ENCODE results near the gene BMPR1B.

Gene BMPR1B

DNA sequence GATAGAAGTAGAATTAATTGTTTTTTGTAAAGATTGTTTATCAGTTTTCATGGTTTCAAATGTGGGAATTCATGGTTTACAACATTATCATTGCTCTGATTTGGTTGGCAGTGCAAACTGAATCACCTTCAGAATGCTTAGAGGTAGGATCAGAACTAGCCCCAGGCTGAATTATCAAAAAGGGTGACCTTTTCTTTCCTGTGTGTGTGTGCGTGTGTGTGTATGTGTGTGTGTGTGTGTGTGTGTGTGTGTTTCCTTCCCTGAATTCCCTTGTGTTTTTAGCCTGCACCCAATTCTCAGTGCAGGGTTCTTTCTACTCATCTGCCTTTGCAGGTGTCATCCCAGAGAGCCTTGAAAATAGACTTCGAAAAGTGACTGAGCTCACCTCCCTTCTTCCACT, 125.0 kb downstream of the BMPR1B start:
- H4K20me1 ChIP-seq, result no peaks in the 10 kb centered on the region

DNA sequence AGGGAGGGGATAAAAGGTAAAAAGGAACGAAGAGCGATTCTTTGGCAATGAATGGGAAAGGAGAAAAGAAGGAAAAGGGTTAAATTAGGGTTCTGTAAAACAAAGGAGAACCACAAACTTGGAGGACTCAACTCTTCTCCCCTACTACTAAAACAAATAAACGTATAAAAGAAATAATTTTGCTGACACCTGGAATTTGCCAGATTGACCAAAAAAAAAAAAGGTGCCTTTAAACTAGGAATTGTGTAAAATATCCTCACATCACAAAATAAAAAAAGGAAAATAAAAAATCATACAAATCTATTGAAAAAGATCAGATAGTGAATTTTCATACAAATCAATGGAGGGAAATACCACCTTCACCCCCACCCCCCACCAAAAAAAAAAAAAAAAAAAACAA, 129.3 kb downstream of the BMPR1B start:
- no peak overlapping the region for H3K4me3 ChIP-seq
- no peaks in the 10 kb centered on the region for H4K20me1 ChIP-seq
- TF ChIP-seq Cebpa-rat (IDR thresholded peaks at IDR 0.05), result no peak
- H3K4me1 ChIP-seq, result no peaks in the 10 kb centered on the region
- H3K9me3 ChIP-seq (replicated peaks in 1 of 11), result no peaks in the 10 kb centered on the region
- H3K36me3 ChIP-seq, result no peaks in the 10 kb centered on the region
- H3K27me3 ChIP-seq, result no peaks in the 10 kb centered on the region
- no peak overlapping the region for H3K27ac ChIP-seq
- H3K9ac ChIP-seq, result no peak overlapping the region
- no peak overlapping the region for H3K4me2 ChIP-seq

More for the DNA sequence above, 125.0 kb downstream of the BMPR1B start:
- Histone ChIP-seq H3K36me3 (no peaks in the 10 kb centered on the region), H3K27me3 (no peaks in the 10 kb centered on the region), H3K9ac (no peak overlapping the region), H3K4me3 (no peak overlapping the region), H3K4me2 (no peak overlapping the region), H3K27ac (no peak overlapping the region), H3K9me3 (replicated peaks in 1 of 11) (no peaks in the 10 kb centered on the region), H3K4me1 (no peaks in the 10 kb centered on the region)
- TF ChIP-seq Cebpa-rat (IDR thresholded peaks at IDR 0.05), result no peak

GRCh38 chr4:94889523-94889922, 131.8 kb downstream of the BMPR1B start:
- H3K4me3 ChIP-seq, result no peak overlapping the region
- no peak overlapping the region for H3K9ac ChIP-seq
- no peak for TF ChIP-seq Cebpa-rat (IDR thresholded peaks at IDR 0.05)
- H3K9me3 ChIP-seq (replicated peaks in 1 of 11), result no peaks in the 10 kb centered on the region
- no peaks in the 10 kb centered on the region for H4K20me1 ChIP-seq
- H3K4me1 ChIP-seq, result no peaks in the 10 kb centered on the region
- no peaks in the 10 kb centered on the region for H3K27me3 ChIP-seq
- no peaks in the 10 kb centered on the region for H3K36me3 ChIP-seq
- no peak overlapping the region for H3K27ac ChIP-seq
- H3K4me2 ChIP-seq, result no peak overlapping the region

DNA sequence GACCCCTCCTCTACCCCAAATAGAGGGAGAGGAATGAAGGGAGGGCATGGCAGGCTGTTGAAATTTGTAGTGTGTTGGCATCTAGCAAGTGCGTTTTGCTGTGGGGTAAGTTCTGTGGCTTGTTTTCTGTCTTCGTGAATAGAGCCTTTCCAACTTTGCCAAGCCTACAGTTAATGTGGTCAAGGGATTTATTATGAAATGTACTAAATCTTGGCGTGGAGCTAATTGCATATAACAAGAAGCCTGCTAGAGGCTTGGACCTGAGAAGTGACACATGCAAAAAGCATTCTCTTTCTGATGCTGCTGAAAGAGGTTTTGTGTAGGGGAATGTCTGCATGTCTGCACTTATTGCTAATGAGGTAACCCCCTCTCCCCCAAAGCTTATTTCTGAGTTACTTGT, 132.2 kb downstream of the BMPR1B start:
- H4K20me1 ChIP-seq, result no peaks in the 10 kb centered on the region
- no peak overlapping the region for H3K9ac ChIP-seq
- H3K4me3 ChIP-seq, result no peak overlapping the region
- no peaks in the 10 kb centered on the region for H3K27me3 ChIP-seq
- H3K27ac ChIP-seq, result no peak overlapping the region
- H3K4me2 ChIP-seq, result no peak overlapping the region
- no peaks in the 10 kb centered on the region for H3K4me1 ChIP-seq
- no peaks in the 10 kb centered on the region for H3K36me3 ChIP-seq
- no peak for TF ChIP-seq Cebpa-rat (IDR thresholded peaks at IDR 0.05)
- H3K9me3 ChIP-seq (replicated peaks in 1 of 11), result no peaks in the 10 kb centered on the region

DNA sequence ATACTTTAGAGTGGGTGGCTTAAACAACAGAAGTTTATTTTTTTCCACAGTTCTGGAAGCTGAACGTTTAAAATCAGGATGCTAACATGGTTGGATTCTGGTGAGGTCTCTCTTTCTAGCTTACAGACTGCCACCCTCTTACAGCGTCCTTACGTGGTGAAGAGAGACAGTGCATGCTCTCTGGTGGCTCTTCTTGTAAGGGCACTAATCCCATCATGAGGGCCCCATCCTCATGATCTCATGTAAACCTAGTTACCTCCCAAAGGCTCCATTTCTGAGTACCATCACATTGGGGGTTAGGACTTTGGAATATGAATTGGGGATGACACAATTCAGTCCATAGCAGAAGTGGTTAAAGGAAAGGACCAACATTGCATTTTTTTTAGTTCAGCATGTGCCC, 132.8 kb downstream of the BMPR1B start:
- TF ChIP-seq Cebpa-rat (IDR thresholded peaks at IDR 0.05), result no peak
- H3K4me2 ChIP-seq, result no peak overlapping the region
- H4K20me1 ChIP-seq, result no peaks in the 10 kb centered on the region
- H3K36me3 ChIP-seq, result no peaks in the 10 kb centered on the region
- no peak overlapping the region for H3K9ac ChIP-seq
- no peak overlapping the region for H3K4me3 ChIP-seq
- no peaks in the 10 kb centered on the region for H3K4me1 ChIP-seq
- H3K27ac ChIP-seq, result no peak overlapping the region
- no peaks in the 10 kb centered on the region for H3K27me3 ChIP-seq
- no peaks in the 10 kb centered on the region for H3K9me3 ChIP-seq (replicated peaks in 1 of 11)

DNA sequence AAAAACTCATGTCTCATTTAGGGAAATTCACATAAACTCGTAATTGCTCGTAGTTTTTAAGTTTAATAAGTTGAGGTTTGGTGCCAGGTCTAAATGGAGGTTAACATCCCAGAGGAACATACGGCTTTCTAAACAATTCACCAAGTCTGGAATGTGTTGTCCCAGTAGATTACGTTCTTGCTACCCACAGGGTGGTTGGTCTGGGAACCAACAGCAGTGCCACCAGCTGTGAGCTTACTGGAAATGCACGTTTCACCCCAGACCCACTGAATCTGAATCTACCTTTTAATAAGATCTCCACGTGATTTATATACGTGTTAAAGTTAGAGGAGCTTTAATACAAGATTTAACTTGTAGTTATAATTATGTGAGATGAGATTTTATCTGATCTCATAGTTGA, 134.3 kb downstream of the BMPR1B start:
- no peak overlapping the region for H3K4me2 ChIP-seq
- no peaks in the 10 kb centered on the region for H3K27me3 ChIP-seq
- no peak overlapping the region for H3K27ac ChIP-seq
- no peak overlapping the region for H3K4me3 ChIP-seq
- H3K9me3 ChIP-seq (replicated peaks in 1 of 11), result no peaks in the 10 kb centered on the region
- no peaks in the 10 kb centered on the region for H3K36me3 ChIP-seq
- H3K4me1 ChIP-seq, result no peaks in the 10 kb centered on the region
- no peak for TF ChIP-seq Cebpa-rat (IDR thresholded peaks at IDR 0.05)
- H4K20me1 ChIP-seq, result no peaks in the 10 kb centered on the region
- no peak overlapping the region for H3K9ac ChIP-seq

DNA sequence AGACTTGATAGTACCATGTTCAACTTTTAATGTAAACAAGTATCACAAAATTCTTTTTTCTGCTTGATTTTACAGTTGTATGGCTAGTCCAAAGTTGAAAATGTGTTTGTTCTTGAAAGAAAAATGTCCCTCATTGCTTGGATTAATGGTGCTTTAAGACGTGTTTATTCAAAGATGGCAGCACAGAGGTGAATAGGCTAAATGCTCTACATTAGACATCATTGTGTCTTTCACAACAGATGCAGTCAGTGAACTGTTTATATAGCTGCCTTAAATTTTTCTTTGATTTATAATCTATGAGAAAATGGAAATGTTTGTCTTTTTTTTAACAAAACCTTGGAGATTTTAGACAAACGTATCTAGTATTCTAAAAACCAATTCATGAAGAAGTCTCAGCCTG, 137.3 kb downstream of the BMPR1B start:
- TF ChIP-seq Cebpa-rat (IDR thresholded peaks at IDR 0.05), result no peak
- H4K20me1 ChIP-seq, result no peaks in the 10 kb centered on the region
- no peak overlapping the region for H3K4me3 ChIP-seq
- no peak overlapping the region for H3K4me2 ChIP-seq
- no peaks in the 10 kb centered on the region for H3K36me3 ChIP-seq
- H3K9me3 ChIP-seq (replicated peaks in 1 of 11), result no peaks in the 10 kb centered on the region
- H3K27me3 ChIP-seq, result no peaks in the 10 kb centered on the region
- no peak overlapping the region for H3K9ac ChIP-seq
- no peaks in the 10 kb centered on the region for H3K4me1 ChIP-seq
- no peak overlapping the region for H3K27ac ChIP-seq

DNA sequence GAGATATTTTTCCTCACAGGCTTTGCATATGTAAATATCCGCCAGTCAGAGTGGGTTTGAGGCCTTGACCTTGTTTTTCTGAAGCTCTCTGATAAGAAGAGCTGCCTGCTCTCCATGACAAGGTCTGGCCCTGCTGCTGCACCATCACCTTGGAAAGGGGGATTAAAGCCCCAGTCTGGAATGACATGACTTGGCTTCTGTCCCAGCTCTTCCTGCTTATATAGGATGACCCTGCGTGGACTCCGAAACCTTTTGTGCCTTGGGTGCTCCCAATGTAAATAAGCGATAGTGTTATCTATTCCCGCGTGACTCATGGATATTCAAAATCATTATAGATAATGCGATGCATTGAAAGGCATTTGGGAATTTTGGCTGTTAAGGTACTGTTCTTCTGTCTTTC, 139.3 kb downstream of the BMPR1B start:
- Histone ChIP-seq H4K20me1 (no peaks in the 10 kb centered on the region), H3K27me3 (no peaks in the 10 kb centered on the region), H3K36me3 (no peaks in the 10 kb centered on the region), H3K4me2 (no peak overlapping the region), H3K4me3 (no peak overlapping the region), H3K9ac (no peak overlapping the region), H3K27ac (no peak overlapping the region), H3K9me3 (replicated peaks in 1 of 11) (no peaks in the 10 kb centered on the region), H3K4me1 (no peaks in the 10 kb centered on the region)
- TF ChIP-seq Cebpa-rat (IDR thresholded peaks at IDR 0.05), result no peak

DNA sequence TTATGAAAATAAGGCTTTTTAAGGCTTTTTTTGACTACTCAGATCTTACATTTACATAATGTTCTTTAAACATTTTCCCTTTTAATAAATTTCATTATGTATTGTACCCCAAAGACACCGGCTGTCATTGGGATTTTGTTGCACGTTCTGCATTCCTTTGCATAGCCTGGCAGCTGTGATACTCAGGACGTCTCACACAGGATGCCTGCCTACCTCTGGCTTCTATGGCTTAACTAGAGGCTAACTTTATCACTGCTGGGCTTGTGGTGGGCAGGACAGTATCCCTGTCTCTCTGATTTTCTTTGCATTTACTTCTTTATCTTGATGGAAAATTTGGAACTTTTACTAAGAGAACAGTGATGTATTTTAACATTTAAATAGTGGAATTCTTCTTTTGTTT, 147.8 kb downstream of the BMPR1B start:
- Histone ChIP-seq H3K4me3 (no peak overlapping the region), H3K27ac (no peak overlapping the region), H3K36me3 (no peaks in the 10 kb centered on the region), H3K9me3 (replicated peaks in 1 of 11) (no peaks in the 10 kb centered on the region), H3K4me1 (no peaks in the 10 kb centered on the region), H4K20me1 (no peaks in the 10 kb centered on the region), H3K27me3 (no peaks in the 10 kb centered on the region), H3K4me2 (no peak overlapping the region), H3K9ac (no peak overlapping the region)
- no peak for TF ChIP-seq Cebpa-rat (IDR thresholded peaks at IDR 0.05)

- no peaks in the 10 kb centered on the region for H4K20me1 ChIP-seq
- no peak for TF ChIP-seq Cebpa-rat (IDR thresholded peaks at IDR 0.05)
- H3K27ac ChIP-seq, result no peak overlapping the region
- H3K36me3 ChIP-seq, result no peaks in the 10 kb centered on the region
- H3K4me3 ChIP-seq, result no peak overlapping the region
- H3K4me1 ChIP-seq, result peaks cover 0 to 5% (median 0%) of the 10 kb centered on the region in 10 experiments; a peak in 3 of 20 replicates
- no peaks in the 10 kb centered on the region for H3K9me3 ChIP-seq (replicated peaks in 1 of 11)
- H3K27me3 ChIP-seq, result no peaks in the 10 kb centered on the region
- no peak overlapping the region for H3K9ac ChIP-seq
- H3K4me2 ChIP-seq, result no peak overlapping the region
These were observed 151.9 kb downstream of the BMPR1B start for GRCh38 chr4:94909645-94910044.

GRCh38 chr4:94911106-94911505, 153.4 kb downstream of the BMPR1B start:
- no peak for TF ChIP-seq Cebpa-rat (IDR thresholded peaks at IDR 0.05)
- H4K20me1 ChIP-seq, result no peaks in the 10 kb centered on the region
- H3K27me3 ChIP-seq, result no peaks in the 10 kb centered on the region
- H3K9me3 ChIP-seq (replicated peaks in 1 of 11), result no peaks in the 10 kb centered on the region
- H3K27ac ChIP-seq, result no peak overlapping the region
- H3K36me3 ChIP-seq, result no peaks in the 10 kb centered on the region
- H3K4me2 ChIP-seq, result no peak overlapping the region
- H3K9ac ChIP-seq, result no peak overlapping the region
- H3K4me3 ChIP-seq, result no peak overlapping the region
- H3K4me1 ChIP-seq, result peaks cover 0 to 5% (median 0%) of the 10 kb centered on the region in 10 experiments; a peak in 3 of 20 replicates

Data from BLaER1 treated with 17β-estradiol and CSF1 and Interleukin-3, amounts not matched to agents 10 nM and 100 nM (cell line).